ENCODE data around the gene SLC4A3.

Gene SLC4A3, protein sequence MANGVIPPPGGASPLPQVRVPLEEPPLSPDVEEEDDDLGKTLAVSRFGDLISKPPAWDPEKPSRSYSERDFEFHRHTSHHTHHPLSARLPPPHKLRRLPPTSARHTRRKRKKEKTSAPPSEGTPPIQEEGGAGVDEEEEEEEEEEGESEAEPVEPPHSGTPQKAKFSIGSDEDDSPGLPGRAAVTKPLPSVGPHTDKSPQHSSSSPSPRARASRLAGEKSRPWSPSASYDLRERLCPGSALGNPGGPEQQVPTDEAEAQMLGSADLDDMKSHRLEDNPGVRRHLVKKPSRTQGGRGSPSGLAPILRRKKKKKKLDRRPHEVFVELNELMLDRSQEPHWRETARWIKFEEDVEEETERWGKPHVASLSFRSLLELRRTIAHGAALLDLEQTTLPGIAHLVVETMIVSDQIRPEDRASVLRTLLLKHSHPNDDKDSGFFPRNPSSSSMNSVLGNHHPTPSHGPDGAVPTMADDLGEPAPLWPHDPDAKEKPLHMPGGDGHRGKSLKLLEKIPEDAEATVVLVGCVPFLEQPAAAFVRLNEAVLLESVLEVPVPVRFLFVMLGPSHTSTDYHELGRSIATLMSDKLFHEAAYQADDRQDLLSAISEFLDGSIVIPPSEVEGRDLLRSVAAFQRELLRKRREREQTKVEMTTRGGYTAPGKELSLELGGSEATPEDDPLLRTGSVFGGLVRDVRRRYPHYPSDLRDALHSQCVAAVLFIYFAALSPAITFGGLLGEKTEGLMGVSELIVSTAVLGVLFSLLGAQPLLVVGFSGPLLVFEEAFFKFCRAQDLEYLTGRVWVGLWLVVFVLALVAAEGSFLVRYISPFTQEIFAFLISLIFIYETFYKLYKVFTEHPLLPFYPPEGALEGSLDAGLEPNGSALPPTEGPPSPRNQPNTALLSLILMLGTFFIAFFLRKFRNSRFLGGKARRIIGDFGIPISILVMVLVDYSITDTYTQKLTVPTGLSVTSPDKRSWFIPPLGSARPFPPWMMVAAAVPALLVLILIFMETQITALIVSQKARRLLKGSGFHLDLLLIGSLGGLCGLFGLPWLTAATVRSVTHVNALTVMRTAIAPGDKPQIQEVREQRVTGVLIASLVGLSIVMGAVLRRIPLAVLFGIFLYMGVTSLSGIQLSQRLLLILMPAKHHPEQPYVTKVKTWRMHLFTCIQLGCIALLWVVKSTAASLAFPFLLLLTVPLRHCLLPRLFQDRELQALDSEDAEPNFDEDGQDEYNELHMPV

GRCh38 chr2:219627103-219628100 lies at the start of gene SLC4A3:
Gene SLC4A3 (plus strand): TSS chr2:219627630. CDS start chr2:219627993, 363 bp downstream.
- Mint-ChIP-seq H3K9me3 (no peaks in the 10 kb centered on the region), H3K4me3 (peak within 1 kb of the TSS; percentile 69), H3K27ac (peak within 1 kb of the TSS; percentile 71), H3K4me1 (peaks cover 19% of the 10 kb centered on the region), H3K36me3 (no peaks in the 10 kb centered on the region)
- peak; percentile 42 for ATAC-seq
- no peak for DNase-seq (ENCODE audit: low spot score in 2 of 2)

- Mint-ChIP-seq H3K36me3 (no peaks in the 10 kb centered on the region), H3K4me1 (no peaks in the 10 kb centered on the region), H3K27ac (no peak overlapping the region), H3K9me3 (no peaks in the 10 kb centered on the region), H3K4me3 (no peak overlapping the region)
- DNase-seq (ENCODE audit: low spot score in 2 of 2) (no peak), ATAC-seq (no peak)
These were observed 48.4 kb upstream of the SLC4A3 start for GRCh38 chr2:219578811-219579613.

DNA sequence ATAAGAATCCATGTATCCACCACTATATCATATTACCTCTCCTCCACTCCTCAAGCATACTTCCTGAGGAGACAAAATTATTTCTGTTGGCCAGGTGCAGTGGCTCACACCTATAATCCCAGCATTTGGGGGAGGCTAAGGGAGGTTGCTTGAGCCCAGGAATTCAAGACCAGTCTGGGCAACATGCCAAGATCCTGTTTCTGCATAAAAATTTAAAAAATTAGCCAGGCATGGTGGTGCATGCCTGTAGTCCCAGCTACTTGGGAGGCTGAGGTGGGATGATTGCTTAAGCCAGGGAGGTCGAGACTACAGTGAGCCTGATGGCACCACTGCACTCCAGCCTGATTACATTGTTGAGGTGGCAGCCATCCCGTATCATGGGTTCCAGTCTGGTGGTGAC lies 46.1 kb upstream of the SLC4A3 start:
- Mint-ChIP-seq H3K27ac (no peak overlapping the region), H3K4me1 (no peaks in the 10 kb centered on the region), H3K36me3 (no peaks in the 10 kb centered on the region), H3K4me3 (no peak overlapping the region), H3K9me3 (no peaks in the 10 kb centered on the region)
- ATAC-seq (no peak), DNase-seq (ENCODE audit: low spot score in 2 of 2) (no peak)

DNA sequence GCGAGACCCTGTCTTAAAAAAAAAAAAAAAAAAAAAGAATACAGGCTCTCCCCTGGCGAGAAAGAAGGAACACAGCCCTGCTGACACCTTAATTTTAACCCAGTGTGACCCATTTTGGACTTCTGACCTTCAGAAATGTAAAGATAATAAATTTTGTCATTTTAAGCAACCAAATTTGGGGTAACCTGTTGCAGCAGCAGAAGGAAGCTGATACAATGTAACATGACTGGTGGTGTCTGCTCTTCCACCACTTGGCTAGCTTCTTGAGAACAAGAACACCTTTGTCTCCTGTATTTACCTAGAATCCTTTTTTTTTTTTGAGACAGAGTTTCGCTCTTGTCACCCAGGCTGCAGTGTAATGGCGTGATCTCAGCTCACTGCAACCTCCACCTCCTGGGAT lies 36.3 kb upstream of the SLC4A3 start:
- ATAC-seq (no peak), DNase-seq (ENCODE audit: low spot score in 2 of 2) (no peak)

GRCh38 chr2:219592736-219593135 lies 34.7 kb upstream of the SLC4A3 start:
- H3K4me3 Mint-ChIP-seq = no peak overlapping the region
- H3K4me1 Mint-ChIP-seq = peaks cover 5% of the 10 kb centered on the region
- H3K36me3 Mint-ChIP-seq = peaks cover 5% of the 10 kb centered on the region
- H3K9me3 Mint-ChIP-seq = no peaks in the 10 kb centered on the region
- no peak for ATAC-seq
- DNase-seq (ENCODE audit: low spot score in 2 of 2) = no peak
- H3K27ac Mint-ChIP-seq = no peak overlapping the region

More for the DNA sequence above, 36.3 kb upstream of the SLC4A3 start:
- H3K4me1 Mint-ChIP-seq = no peaks in the 10 kb centered on the region
- H3K27ac Mint-ChIP-seq = no peak overlapping the region
- H3K9me3 Mint-ChIP-seq = no peaks in the 10 kb centered on the region
- no peak overlapping the region for H3K4me3 Mint-ChIP-seq
- H3K36me3 Mint-ChIP-seq = no peaks in the 10 kb centered on the region

DNA sequence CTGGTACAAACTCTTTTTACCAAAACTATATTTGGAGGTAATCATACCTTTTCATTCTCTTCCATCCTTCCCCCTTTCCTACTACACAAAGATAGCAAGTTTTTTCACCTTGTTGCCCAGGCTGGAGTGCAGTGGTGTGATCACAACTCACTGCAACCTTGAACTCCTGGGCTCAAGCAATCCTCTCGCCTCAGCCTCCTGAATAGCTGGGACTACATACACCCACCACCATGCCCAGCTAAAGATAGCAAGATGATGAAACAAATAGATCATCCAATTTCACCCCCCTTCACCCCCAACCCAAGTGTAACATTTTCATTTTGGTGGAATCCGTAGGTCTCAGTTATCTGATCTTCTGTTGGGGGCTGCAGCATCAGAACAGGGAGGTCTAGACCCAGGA lies 34.3 kb upstream of the SLC4A3 start:
- Mint-ChIP-seq H3K4me1 (peaks cover 8% of the 10 kb centered on the region), H3K27ac (no peak overlapping the region), H3K4me3 (no peak overlapping the region), H3K36me3 (peaks cover 9% of the 10 kb centered on the region), H3K9me3 (no peaks in the 10 kb centered on the region)
- ATAC-seq (no peak), DNase-seq (ENCODE audit: low spot score in 2 of 2) (no peak)

GRCh38 chr2:219595256-219595655 lies 32.2 kb upstream of the SLC4A3 start:
- Mint-ChIP-seq H3K4me3 (no peak overlapping the region), H3K9me3 (no peaks in the 10 kb centered on the region), H3K27ac (no peak overlapping the region), H3K4me1 (peaks cover 23% of the 10 kb centered on the region), H3K36me3 (peaks cover 10% of the 10 kb centered on the region)
- DNase-seq (ENCODE audit: low spot score in 2 of 2) (no peak), ATAC-seq (no peak)

GRCh38 chr2:219596954-219597551 lies 30.4 kb upstream of the SLC4A3 start:
- Mint-ChIP-seq H3K9me3 (no peaks in the 10 kb centered on the region), H3K4me1 (peaks cover 23% of the 10 kb centered on the region), H3K4me3 (peak overlapping the region; percentile 86), H3K36me3 (peaks cover 20% of the 10 kb centered on the region), H3K27ac (peak overlapping the region; percentile 93)
- no peak for ATAC-seq
- DNase-seq (ENCODE audit: low spot score in 2 of 2) = no peak

GRCh38 chr2:219597552-219598307 lies 29.7 kb upstream of the SLC4A3 start, which contains the start of gene STK11IP:
Gene STK11IP (plus strand): TSS chr2:219597857. CDS start chr2:219598120, 263 bp downstream.
- Mint-ChIP-seq H3K27ac (peak within 1 kb of the TSS; percentile 93), H3K4me3 (peak within 1 kb of the TSS; percentile 86), H3K36me3 (peaks cover 26% of the 10 kb centered on the region), H3K9me3 (no peaks in the 10 kb centered on the region), H3K4me1 (peaks cover 23% of the 10 kb centered on the region)
- peak; percentile 75 to 96 for DNase-seq (ENCODE audit: low spot score in 2 of 2)
- ATAC-seq = peak; percentile 92

DNA sequence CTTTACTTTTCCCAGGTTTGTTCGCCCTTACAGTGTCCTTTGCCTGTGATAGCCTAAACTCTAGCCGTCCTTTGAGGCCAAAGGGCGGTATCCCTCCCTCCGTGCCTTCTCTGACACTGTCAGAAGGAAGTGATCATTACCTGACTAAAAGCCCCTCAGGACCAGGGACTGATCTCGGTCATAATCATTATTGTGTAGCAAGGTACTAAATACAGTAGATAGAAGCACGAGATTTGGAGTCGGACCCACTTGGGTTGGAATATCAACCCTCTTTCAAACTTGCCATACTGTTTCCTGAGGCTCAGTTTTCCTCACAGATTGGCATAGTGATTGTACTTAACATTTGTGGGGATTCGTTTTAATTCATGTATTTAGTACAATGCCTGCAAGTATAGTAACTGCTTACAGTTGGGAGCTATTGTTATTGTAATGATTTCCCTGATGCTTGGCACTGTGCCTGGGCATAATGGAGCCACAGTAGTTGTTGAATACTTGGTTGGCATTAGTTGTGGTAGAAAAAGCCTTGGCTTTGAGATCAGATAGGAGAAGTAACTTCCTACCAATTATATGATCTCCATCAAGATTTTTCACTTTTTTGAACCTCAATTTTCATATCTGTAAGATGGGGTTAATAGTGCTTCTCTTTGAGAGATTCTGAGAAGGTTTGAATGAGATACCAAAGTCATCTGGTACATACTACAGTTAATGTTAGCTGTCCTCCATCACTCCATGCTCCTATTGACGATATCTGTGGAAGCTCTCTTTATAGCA lies 28.9 kb upstream of the SLC4A3 start:
- peak overlapping the region; percentile 86 for H3K4me3 Mint-ChIP-seq
- peaks cover 34% of the 10 kb centered on the region for H3K36me3 Mint-ChIP-seq
- peak overlapping the region; percentile 93 for H3K27ac Mint-ChIP-seq
- no peak for ATAC-seq
- H3K4me1 Mint-ChIP-seq = peaks cover 23% of the 10 kb centered on the region
- DNase-seq (ENCODE audit: low spot score in 2 of 2) = no peak
- no peaks in the 10 kb centered on the region for H3K9me3 Mint-ChIP-seq

GRCh38 chr2:219603771-219604170 lies 23.7 kb upstream of the SLC4A3 start:
- H3K9me3 Mint-ChIP-seq = no peaks in the 10 kb centered on the region
- H3K36me3 Mint-ChIP-seq = peaks cover 57% of the 10 kb centered on the region
- no peak for ATAC-seq
- H3K27ac Mint-ChIP-seq = peak overlapping the region; percentile 27
- no peak overlapping the region for H3K4me3 Mint-ChIP-seq
- H3K4me1 Mint-ChIP-seq = peaks cover 8% of the 10 kb centered on the region
- no peak for DNase-seq (ENCODE audit: low spot score in 2 of 2)

DNA sequence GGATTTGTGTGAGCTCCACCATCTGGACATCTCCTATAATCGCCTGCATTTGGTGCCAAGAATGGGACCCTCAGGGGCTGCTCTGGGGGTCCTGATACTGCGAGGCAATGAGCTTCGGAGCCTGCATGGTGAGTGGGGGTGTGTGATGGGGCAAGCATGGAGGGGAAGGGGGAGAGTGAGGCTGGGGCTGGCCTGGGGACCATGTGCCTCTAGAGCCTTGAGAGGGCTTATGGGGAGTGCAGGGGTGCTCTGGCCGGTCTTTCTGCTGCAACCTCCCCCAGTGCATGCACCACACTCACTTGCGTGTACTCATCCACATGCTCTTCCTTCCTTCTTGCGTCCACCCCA lies 21.8 kb upstream of the SLC4A3 start:
- Mint-ChIP-seq H3K4me1 (no peaks in the 10 kb centered on the region), H3K36me3 (peaks cover 74% of the 10 kb centered on the region), H3K4me3 (no peak overlapping the region)

More for the DNA sequence above, 21.8 kb upstream of the SLC4A3 start:
- Mint-ChIP-seq H3K27ac (no peak overlapping the region), H3K9me3 (no peaks in the 10 kb centered on the region)
- ATAC-seq (no peak), DNase-seq (ENCODE audit: low spot score in 2 of 2) (no peak)

Measured in stimulated activated effector memory CD8-positive, alpha-beta T cell treated with anti-CD3 and anti-CD28 coated beads, Interleukin-12 subunit alpha, Interleukin-12 subunit beta, amount 100 ng/mL, for 72 hours (primary cell).